OCI-LY3 (cell line): ENCODE data around the gene SCAND1.

Experiments used
- CTCF ChIP-seq: fragments of 200-600, 300-600 bp; sonication (generic); IDR thresholded peaks from 2 replicates; pipeline ENCODE4 v1.5.1; 2014; ENCODE audit warnings: antibody characterized with exemption, low read length, low read depth
- EZH2phosphoT487 ChIP-seq: fragments of 200-600 bp; shearing (Covaris generic); IDR thresholded peaks from 2 replicates; pipeline ENCODE4 v1.6.1; 2018; ENCODE audit warnings: antibody characterized with exemption, mixed run types, low read depth

GRCh38 chr20:35991142-35991771, 37.0 kb upstream of the SCAND1 start:
- TF ChIP-seq CTCF (peak; percentile 45), EZH2phosphoT487 (no peak)
